ENCODE measurements around the gene PSMD13.

- TF ChIP-seq CTCF (IDR thresholded peaks at IDR 0.05; ENCODE audit: low read length) = no peak
- TF ChIP-seq EZH2 (optimal IDR thresholded peaks at IDR 0.05; ENCODE audit: low read depth, low read length) = no peak
- no peak for TF ChIP-seq EZH2phosphoT487 (IDR thresholded peaks at IDR 0.05; ENCODE audit: low read length)
Observed at GRCh38 chr11:295351-296170, 58.8 kb downstream of the PSMD13 start.

Measured in MM.1S (cell line).